Activated CD4-positive, alpha-beta T cell treated with anti-CD3 and anti-CD28 coated beads for 24 hours (primary cell): ENCODE results near the gene RPL21.
"Not testable (repeated sequence)": the region's sequence is repeated elsewhere in the genome, so short reads cannot be mapped to it uniquely, and the experiment has no call there.

Experiments
- DNase-seq, 2 donors: peaks; one replicate each; pipeline ENCODE4 v3.0.0-alpha.2; 2020; ENCODE audit warnings: low read depth in 2 of 2

The RPL21 gene

GRCh38 chr13:27289011-27289665 lies 37.8 kb downstream of the RPL21 start:
- DNase-seq, result no peak

- no peak for DNase-seq
Observed at GRCh38 chr13:27290715-27291114, 39.4 kb downstream of the RPL21 start.

- not testable (repeated sequence) for DNase-seq
Observed at GRCh38 chr13:27291967-27292366, 40.6 kb downstream of the RPL21 start.

DNA sequence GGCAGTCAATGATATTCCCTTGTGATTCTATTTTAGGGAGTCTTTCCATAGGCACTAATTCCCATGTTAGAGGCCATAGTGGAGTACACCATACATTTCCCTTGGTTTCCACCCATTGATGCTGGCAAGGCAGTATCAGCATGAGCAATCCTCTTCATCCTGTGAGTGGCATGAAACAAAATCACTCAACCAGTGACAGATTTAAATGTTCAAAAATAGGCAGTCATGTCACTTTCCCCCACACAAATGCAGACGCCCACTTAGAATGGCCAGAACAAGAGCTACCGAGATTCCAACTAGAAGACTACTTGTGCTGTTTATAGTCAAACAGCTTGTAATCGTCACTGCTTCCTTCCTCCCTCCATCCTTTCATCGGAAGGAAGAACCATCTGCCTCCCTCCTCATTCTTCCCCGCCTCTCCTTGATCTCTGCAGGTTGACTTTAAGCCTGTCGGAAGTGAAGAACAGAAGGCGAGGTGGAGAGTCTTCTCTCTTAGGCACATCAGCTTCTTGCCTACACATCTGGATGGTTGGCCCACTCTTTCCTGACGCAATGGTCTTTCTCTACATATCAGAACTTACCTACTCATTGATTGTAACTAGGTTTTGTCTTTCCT lies 41.8 kb downstream of the RPL21 start:
- DNase-seq, result no peak

DNA sequence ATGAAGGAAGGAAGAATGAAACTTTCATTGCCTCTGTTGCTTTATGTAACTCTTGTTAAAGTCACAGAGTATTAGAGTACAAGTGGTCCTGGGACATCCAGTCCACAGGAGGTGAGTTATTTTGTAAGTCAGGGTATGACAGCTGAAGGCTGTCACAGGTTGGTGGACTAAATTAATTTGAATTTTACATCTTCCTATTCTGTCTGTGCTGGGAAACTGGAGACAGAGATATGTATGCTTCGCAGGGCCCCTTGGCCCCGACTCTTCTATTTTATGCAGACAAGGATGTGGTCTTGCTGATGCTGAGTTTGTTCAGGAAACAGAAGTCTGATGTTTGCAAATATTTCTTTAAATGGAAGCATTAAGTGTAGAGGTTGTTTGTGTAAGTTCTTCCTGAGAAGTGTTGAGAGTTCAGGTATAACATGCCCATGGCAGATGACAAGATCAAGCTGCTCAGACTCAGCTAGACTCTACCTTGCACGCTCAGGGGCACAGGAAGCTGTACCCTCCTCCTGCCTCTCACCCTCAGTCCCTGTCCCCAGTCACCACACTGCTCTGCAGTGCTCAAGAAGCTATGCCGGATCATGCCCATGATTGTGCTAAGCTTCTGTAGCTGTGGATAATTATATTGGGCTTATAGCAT lies 42.6 kb downstream of the RPL21 start:
- no peak for DNase-seq

DNA sequence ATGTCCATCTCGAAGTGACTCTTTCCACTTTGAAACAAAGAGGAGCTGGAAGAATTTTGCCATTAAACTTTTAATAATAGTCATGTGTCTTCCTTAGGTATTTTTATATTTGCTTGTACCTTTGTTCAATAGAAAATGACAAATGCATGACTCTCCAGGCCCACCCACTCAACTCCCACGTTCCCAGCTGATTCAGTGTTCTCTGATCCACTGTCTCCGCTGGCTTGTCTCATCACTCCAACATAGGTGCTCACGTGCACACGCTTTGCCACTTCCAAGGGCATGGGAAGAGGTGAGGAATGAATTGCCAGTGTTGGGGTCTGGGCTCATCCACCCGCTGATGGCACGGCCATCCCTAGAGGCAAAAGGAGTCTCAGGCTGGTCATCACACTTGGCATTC lies 43.7 kb downstream of the RPL21 start:
- peak in 1 of 2 donors; percentile 7 for DNase-seq

GRCh38 chr13:27295660-27296059 lies 44.3 kb downstream of the RPL21 start:
- DNase-seq, result no peak

DNA sequence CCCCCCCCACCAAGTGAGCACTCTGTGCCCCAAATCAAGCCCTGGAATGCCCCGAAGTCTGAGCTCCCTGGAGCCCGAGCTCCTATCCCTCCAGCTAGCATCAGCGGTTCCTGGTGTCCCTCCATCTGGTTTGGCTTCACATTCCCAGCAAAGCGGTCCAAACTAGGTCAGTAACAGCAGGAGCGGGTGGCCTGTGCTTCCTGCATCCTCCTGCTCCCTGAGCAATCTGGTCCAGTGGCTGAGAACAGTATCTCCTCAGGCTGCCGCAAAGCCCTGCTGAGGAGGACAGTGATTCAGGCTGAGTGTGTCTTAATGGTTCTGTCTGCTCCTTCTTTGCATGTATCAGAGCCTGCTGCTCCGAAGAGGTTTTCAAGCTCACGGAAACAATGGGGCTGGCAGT lies 45.1 kb downstream of the RPL21 start:
- DNase-seq, result no peak

GRCh38 chr13:27298849-27299248 lies 47.5 kb downstream of the RPL21 start:
- DNase-seq, result no peak

DNA sequence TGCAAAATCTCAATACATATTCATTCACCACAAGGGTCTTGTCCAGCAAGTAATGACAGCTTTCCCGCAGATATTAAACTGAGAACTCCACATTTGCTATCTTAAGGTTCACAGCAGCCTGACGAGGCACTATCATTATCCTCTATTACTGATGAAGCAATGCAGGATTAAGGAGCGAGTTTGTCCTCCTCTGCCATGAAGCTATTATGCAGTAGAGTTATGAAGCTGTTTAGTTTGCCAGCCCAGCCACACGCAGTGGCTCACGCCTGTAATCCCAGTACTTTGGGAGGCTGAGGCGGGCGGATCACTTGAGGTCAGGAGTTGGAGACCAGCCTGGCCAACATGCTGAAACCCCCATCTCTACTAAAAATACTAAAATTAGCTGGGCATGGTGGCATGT lies 49.0 kb downstream of the RPL21 start:
- not testable (repeated sequence) for DNase-seq

DNA sequence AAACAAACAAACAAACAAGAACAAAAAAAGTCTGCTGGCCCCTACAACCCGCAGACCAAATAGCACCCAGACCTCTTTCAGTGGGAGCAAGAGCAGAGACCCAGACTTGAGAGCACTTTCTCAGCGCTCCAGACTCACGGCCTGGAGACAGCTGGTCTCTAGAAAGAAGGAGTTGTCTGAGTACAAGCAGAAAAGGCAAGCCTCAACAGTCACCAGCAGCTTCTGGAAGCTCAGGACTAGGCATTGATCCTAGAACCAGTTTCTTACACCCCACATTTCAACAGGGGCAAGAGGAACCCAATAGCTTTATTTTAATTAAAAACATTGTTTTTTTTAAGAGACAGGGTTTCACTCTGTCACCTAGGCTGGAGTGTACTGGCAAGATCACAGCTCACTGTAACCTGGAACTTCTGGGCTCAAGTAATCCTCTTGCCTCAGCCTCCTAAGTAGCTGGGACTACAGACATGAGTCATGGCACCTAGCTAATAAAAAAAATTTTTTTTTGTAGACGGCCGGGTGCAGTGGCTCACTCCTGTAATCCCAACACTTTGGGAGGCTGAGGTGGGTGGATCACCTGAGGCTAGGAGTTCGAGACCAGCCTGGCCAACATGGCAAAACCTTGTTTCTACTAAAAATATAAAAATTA lies 49.7 kb downstream of the RPL21 start:
- DNase-seq, result no peak

GRCh38 chr13:27302643-27303262 lies 51.4 kb downstream of the RPL21 start:
- no peak for DNase-seq

- DNase-seq, result no peak
Observed at GRCh38 chr13:27304099-27304498, 52.7 kb downstream of the RPL21 start.

DNA sequence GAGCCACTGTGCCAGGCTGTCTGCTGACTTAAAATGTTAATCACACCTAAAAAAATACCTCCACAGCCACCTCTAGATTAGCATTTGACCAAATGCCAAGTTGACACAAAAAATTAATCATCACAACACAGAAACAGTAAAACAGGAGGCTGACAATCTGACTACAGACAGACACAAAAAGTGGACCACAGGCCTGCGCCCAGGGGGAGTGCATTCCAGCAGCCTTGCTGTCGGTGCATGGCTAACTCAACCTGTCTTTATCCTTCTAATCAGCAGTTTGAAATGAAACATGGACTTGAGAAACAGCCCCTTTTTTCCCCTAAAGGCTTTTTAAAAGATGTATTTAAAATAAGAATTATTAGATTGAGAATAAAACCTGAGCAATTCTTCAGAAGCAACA lies 53.3 kb downstream of the RPL21 start:
- DNase-seq, result no peak
